Astrocyte (in vitro differentiated cells and primary cell): Measurements from ENCODE around the gene CENPF.

Experiments
- CTCF ChIP-seq: IDR thresholded peaks from 2 replicates; pipeline ENCODE4 v1.5.1; 2011; ENCODE audit warnings: low read depth, mild to moderate bottlenecking, inconsistent platforms, low read length, moderate library complexity; ENCODE audit not compliant: insufficient read depth
- EZH2 ChIP-seq: IDR thresholded peaks from 2 replicates; pipeline ENCODE4 v1.6.1; 2012; ENCODE audit warnings: mild to moderate bottlenecking, low read length, inconsistent platforms; ENCODE audit not compliant: insufficient read depth

GRCh38 chr1:214694769-214695168 is 91.8 kb downstream of the CENPF start:
- TF ChIP-seq CTCF (no peak), EZH2 (no peak)
